Thoracic aorta (tissue), 2 donors: Measurements from ENCODE around the gene ZNF423. TPM values are rescaled to one million over a fixed set of nuclear protein-coding genes. Genes with fewer than 3 reads are reported as not detected.

Source experiments
- ATAC-seq: fragments of 150-250 bp; one replicate; pipeline ENCODE4 v1.8.0; 2017; ENCODE audit warnings: low read depth; ENCODE audit not compliant: insufficient number of reproducible peaks, low FRiP score
- DNase-seq: peaks from one replicate; pipeline ENCODE4 v3.0.0-alpha.2; 2020; ENCODE audit warnings: low spot score
- H3K27ac ChIP-seq, 2 donors: fragments of 200-600 bp; sonication (generic); 1 replicate in 1 of 2; 2 replicates in 1 of 2; pipeline ENCODE4 v1.5.1; 2016; ENCODE audit warnings: mild to moderate bottlenecking in 2 of 2, moderate library complexity in 2 of 2
- H3K27me3 ChIP-seq: fragments of 200-600 bp; sonication (generic); replicated peaks from 2 replicates; pipeline ENCODE4 v1.6.0; 2016; ENCODE audit warnings: mild to moderate bottlenecking; ENCODE audit not compliant: insufficient read depth
- H3K36me3 ChIP-seq: fragments of 200-600 bp; sonication (generic); one replicate; pipeline ENCODE4 v1.5.1; 2016
- H3K4me1 ChIP-seq, 2 donors: fragments of 200-600 bp; sonication (generic); 1 replicate in 1 of 2; 2 replicates in 1 of 2; pipeline versions ENCODE4 v1.5.1 to v1.6.0; 2016; ENCODE audit warnings: low read depth in 2 of 2, mild to moderate bottlenecking in 1 of 2; ENCODE audit not compliant: control insufficient read depth in 1 of 2
- H3K4me3 ChIP-seq: fragments of 200-600 bp; sonication (generic); 2 replicates; pipeline ENCODE4 v1.5.1; 2016; ENCODE audit warnings: mild to moderate bottlenecking
- H3K9me3 ChIP-seq: fragments of 200-600 bp; sonication (generic); 2 replicates; pipeline ENCODE4 v1.5.1; 2016
- total RNA-seq, 2 donors: library from RNA; depleted of rRNA; stranded (reverse); fragments of >200 nt; gene quantifications; one replicate each; pipeline versions ENCODE4 v1.1.0 to v1.2.3, GENCODE V29; 2016
- TF ChIP-seq, protein P1 (sequence below): fragments of 200-600 bp; sonication (generic); IDR thresholded peaks from one replicate; pipeline ENCODE4 v1.5.1; 2019; ENCODE audit warnings: antibody characterized with exemption

Gene ZNF423
- total RNA-seq, 2 donors from 2014 or later = 16.2 to 22.9 TPM

GRCh38 chr16:49524947-49525315 is 331.0 kb downstream of the ZNF423 start:
- Histone ChIP-seq H3K36me3 (peaks cover 3% of the 10 kb centered on the region), H3K9me3 (no peaks in the 10 kb centered on the region), H3K27me3 (no peaks in the 10 kb centered on the region), H3K4me3 (no peak overlapping the region), H3K27ac (no peak overlapping the region), H3K4me1 (no peaks in the 10 kb centered on the region)
- no peak for DNase-seq
- no peak for ATAC-seq
- TF ChIP-seq, protein P1, sequence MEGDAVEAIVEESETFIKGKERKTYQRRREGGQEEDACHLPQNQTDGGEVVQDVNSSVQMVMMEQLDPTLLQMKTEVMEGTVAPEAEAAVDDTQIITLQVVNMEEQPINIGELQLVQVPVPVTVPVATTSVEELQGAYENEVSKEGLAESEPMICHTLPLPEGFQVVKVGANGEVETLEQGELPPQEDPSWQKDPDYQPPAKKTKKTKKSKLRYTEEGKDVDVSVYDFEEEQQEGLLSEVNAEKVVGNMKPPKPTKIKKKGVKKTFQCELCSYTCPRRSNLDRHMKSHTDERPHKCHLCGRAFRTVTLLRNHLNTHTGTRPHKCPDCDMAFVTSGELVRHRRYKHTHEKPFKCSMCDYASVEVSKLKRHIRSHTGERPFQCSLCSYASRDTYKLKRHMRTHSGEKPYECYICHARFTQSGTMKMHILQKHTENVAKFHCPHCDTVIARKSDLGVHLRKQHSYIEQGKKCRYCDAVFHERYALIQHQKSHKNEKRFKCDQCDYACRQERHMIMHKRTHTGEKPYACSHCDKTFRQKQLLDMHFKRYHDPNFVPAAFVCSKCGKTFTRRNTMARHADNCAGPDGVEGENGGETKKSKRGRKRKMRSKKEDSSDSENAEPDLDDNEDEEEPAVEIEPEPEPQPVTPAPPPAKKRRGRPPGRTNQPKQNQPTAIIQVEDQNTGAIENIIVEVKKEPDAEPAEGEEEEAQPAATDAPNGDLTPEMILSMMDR = no peak

GRCh38 chr16:49524216-49524946 is 331.5 kb downstream of the ZNF423 start:
- no peak for DNase-seq

DNA sequence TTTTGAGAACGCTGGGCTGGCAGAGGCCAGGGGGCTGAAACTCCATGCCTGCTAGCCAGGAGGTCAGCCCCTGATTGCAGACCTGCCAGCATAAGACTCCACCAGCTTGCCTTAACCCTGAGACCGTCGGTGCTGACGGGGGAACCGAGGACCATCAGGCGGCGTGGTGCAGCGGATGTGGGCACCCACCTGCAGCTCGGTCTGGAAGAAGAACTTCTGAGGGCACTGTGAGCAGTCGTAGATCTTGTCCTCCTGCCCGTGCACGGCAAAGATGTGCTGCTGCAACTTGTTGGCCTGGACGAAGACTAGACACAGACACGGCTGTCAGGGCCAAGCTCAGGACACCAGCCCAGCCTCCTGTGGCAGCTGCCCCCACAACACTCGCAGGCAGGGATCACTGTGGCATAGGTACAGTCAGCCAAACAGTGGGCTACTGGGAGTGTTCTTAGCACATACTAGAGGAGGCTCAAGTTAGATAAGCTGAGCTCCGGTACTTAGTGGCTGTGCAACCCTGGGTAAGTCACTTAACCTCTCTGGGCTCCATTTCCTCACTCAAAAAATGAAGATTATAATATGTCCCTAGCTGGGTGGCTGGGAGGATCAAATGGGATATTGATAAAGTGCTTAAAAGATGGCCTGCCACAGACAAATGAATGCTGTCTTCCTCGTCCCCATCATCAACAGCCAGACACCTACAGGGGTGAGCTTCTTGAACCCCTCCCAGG is 332.3 kb downstream of the ZNF423 start:
- peaks cover 3% of the 10 kb centered on the region for H3K36me3 ChIP-seq
- ATAC-seq (no peak), DNase-seq (no peak)
- no peaks in the 10 kb centered on the region for H3K4me1 ChIP-seq
- TF ChIP-seq, protein P1 = no peak
- no peaks in the 10 kb centered on the region for H3K27me3 ChIP-seq
- H3K27ac ChIP-seq = no peak overlapping the region
- no peaks in the 10 kb centered on the region for H3K9me3 ChIP-seq
- H3K4me3 ChIP-seq = no peak overlapping the region

More at GRCh38 chr16:49524216-49524946, 331.5 kb downstream of the ZNF423 start:
- no peak overlapping the region for H3K4me3 ChIP-seq
- no peaks in the 10 kb centered on the region for H3K9me3 ChIP-seq
- no peaks in the 10 kb centered on the region for H3K27me3 ChIP-seq
- no peak for ATAC-seq
- no peaks in the 10 kb centered on the region for H3K4me1 ChIP-seq
- H3K27ac ChIP-seq = no peak overlapping the region
- peaks cover 3% of the 10 kb centered on the region for H3K36me3 ChIP-seq
- TF ChIP-seq, protein P1 = no peak

DNA sequence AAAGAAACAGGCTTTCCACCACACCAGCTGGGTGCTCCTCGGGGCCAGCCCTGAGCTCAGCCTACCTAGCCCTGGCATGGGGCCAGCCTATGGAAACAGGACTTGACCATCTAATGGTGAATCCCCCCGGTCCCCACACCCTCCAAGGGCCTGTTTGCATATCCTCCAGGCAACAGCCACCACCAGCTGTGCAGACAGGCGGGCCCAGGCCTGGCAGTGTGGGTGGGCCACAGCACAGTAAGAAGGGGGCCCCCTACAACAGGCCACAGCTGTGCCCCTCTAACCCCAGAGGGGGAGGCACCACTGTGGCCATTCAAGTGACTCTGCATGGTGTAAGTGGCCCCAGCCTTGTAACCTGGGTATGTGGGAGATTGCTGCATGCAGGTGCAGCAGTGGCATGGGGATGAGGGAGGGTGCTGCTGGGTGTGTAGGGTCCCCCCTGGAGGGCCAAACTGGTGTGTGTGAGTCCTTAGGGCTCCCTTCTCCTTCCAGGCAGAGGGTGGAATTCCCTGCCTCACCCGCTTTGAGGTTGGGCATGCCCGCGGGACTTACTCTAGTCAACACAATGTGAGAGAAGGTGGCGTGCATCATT is 334.1 kb downstream of the ZNF423 start:
- TF ChIP-seq, protein P1 = no peak
- DNase-seq = no peak
- no peak overlapping the region for H3K27ac ChIP-seq
- H3K4me1 ChIP-seq = no peaks in the 10 kb centered on the region
- ATAC-seq = no peak
- peaks cover 3% of the 10 kb centered on the region for H3K36me3 ChIP-seq
- H3K4me3 ChIP-seq = no peak overlapping the region
- no peaks in the 10 kb centered on the region for H3K27me3 ChIP-seq
- no peaks in the 10 kb centered on the region for H3K9me3 ChIP-seq

DNA sequence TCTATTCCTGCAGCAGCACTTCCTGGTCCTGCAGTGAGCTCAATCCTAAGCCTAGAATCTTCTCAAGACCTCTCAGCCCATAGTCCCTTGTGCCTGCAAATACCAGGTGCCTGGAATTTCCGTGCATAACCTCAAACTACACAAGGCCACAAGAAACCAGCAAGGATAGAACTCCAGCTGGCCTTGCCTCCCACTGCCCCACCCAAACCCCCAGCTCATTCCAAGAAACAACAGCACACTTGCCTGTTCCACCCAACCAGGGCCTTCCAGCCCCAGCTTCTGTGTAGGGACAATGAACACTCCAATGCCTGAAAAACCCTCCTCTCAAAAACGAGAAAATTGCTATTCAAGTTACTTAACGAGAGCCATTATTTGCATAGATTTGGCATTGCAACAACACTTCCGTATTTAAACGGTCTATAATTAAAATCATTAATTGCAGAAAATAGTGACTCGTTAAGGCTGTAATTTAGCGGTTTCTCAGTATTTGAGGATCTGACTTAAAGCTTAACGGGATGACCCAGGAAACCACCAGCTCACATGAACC is 335.3 kb downstream of the ZNF423 start:
- no peak for DNase-seq
- TF ChIP-seq, protein P1 = no peak

More for the DNA sequence above, 335.3 kb downstream of the ZNF423 start:
- H3K9me3 ChIP-seq = no peaks in the 10 kb centered on the region
- no peak for ATAC-seq
- H3K4me1 ChIP-seq = no peaks in the 10 kb centered on the region
- peaks cover 3% of the 10 kb centered on the region for H3K36me3 ChIP-seq
- H3K27ac ChIP-seq = no peak overlapping the region
- no peak overlapping the region for H3K4me3 ChIP-seq
- H3K27me3 ChIP-seq = no peaks in the 10 kb centered on the region
